Prostate gland (tissue), 2 donors: ENCODE results near the gene WNK1.

Source experiments
- POLR2A ChIP-seq: fragments of 450-650 bp; IDR thresholded peaks from one replicate; pipeline ENCODE4 v1.6.1; 2016; ENCODE audit warnings: antibody characterized with exemption, mild to moderate bottlenecking
- POLR2AphosphoS5 ChIP-seq: sonication (generic); formaldehyde crosslinking; IDR thresholded peaks from one replicate; pipeline ENCODE4 v1.6.1; 2017; ENCODE audit warnings: antibody characterized with exemption
- TF ChIP-seq, protein P1 (sequence below), 4 experiments: fragments of 200-600 bp in 2 of 4; fragments of 450-650 bp in 2 of 4; sonication (generic) in 2 of 4; IDR thresholded peaks; 1 replicate in 3 of 4; 2 replicates in 1 of 4; pipeline ENCODE4 v1.5.1; 2016 to 2019; ENCODE audit warnings: antibody characterized with exemption in 4 of 4, mild to moderate bottlenecking in 2 of 4, moderate library complexity in 2 of 4

DNA sequence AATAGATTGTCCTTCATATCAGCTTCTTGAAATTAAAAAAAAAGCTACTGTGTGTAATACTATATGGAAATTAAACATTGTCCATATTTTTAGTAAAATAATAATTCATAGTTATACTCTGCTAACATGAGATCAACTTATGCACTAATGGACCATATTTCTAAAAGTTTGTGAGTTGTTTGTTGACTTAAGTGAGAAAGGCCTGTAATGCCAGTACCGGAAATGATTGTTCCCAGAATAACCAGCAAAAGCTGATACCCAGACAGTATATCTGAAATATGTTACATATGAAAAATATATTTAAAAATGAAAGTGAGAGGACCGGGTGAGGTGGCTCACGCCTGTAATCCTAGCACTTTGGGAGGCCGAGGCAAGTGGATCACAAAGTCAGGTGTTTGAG is 35.9 kb downstream of the WNK1 start:
- TF ChIP-seq, protein P1, sequence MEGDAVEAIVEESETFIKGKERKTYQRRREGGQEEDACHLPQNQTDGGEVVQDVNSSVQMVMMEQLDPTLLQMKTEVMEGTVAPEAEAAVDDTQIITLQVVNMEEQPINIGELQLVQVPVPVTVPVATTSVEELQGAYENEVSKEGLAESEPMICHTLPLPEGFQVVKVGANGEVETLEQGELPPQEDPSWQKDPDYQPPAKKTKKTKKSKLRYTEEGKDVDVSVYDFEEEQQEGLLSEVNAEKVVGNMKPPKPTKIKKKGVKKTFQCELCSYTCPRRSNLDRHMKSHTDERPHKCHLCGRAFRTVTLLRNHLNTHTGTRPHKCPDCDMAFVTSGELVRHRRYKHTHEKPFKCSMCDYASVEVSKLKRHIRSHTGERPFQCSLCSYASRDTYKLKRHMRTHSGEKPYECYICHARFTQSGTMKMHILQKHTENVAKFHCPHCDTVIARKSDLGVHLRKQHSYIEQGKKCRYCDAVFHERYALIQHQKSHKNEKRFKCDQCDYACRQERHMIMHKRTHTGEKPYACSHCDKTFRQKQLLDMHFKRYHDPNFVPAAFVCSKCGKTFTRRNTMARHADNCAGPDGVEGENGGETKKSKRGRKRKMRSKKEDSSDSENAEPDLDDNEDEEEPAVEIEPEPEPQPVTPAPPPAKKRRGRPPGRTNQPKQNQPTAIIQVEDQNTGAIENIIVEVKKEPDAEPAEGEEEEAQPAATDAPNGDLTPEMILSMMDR (IDR thresholded peaks at IDR 0.05): no peak
- TF ChIP-seq POLR2AphosphoS5 (no peak), POLR2A (no peak)
